ENCODE results near the gene SEMA3C. TPM values are rescaled to one million over a fixed set of nuclear protein-coding genes. Genes with fewer than 3 reads are reported as not detected.

Gene SEMA3C
- total RNA-seq, 2 experiments from 2014 or later = 0.08 TPM

- H3K27ac Mint-ChIP-seq = no peak overlapping the region
- H3K36me3 ChIP-seq (ENCODE audit: insufficient read depth, low read length) = no peaks in the 10 kb centered on the region
- ATAC-seq (ENCODE audit: poor library complexity) (no peak), DNase-seq (no peak)
- H3K36me3 Mint-ChIP-seq (ENCODE audit: low read depth) = no peaks in the 10 kb centered on the region
- H3K27ac ChIP-seq (ENCODE audit: low read depth in 1 of 2, low read length in 2 of 2) = no peak overlapping the region
- H3K27me3 Mint-ChIP-seq = no peaks in the 10 kb centered on the region
- no peaks in the 10 kb centered on the region for H3K9me3 Mint-ChIP-seq
- intact Hi-C loops (cut with DNase I, micrococcal nuclease) = no loop called here
- TF ChIP-seq, protein P1, sequence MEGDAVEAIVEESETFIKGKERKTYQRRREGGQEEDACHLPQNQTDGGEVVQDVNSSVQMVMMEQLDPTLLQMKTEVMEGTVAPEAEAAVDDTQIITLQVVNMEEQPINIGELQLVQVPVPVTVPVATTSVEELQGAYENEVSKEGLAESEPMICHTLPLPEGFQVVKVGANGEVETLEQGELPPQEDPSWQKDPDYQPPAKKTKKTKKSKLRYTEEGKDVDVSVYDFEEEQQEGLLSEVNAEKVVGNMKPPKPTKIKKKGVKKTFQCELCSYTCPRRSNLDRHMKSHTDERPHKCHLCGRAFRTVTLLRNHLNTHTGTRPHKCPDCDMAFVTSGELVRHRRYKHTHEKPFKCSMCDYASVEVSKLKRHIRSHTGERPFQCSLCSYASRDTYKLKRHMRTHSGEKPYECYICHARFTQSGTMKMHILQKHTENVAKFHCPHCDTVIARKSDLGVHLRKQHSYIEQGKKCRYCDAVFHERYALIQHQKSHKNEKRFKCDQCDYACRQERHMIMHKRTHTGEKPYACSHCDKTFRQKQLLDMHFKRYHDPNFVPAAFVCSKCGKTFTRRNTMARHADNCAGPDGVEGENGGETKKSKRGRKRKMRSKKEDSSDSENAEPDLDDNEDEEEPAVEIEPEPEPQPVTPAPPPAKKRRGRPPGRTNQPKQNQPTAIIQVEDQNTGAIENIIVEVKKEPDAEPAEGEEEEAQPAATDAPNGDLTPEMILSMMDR (IDR thresholded peaks at IDR 0.05) = no peak
- ChIA-PET CTCF (no interaction called here), POLR2A (no interaction called here)
- H3K4me3 ChIP-seq (ENCODE audit: low read length) = no peak overlapping the region
- H3K4me3 Mint-ChIP-seq = no peak overlapping the region
- H3K27me3 ChIP-seq (ENCODE audit: control insufficient read depth in 1 of 2, insufficient read depth in 2 of 2, low read length in 2 of 2) = no peaks in the 10 kb centered on the region
- H3K9me3 ChIP-seq (ENCODE audit: control insufficient read depth in 1 of 2, insufficient read depth in 1 of 2, low read length in 2 of 2) = peaks cover 0 to 11% of the 10 kb centered on the region in 2 experiments
- no peaks in the 10 kb centered on the region for H3K4me1 ChIP-seq (ENCODE audit: insufficient read depth, low read length)
- no peaks in the 10 kb centered on the region for H3K4me1 Mint-ChIP-seq (ENCODE audit: low read depth)
Measured at GRCh38 chr7:80766724-80767123, 152.1 kb downstream of the SEMA3C start.

DNA sequence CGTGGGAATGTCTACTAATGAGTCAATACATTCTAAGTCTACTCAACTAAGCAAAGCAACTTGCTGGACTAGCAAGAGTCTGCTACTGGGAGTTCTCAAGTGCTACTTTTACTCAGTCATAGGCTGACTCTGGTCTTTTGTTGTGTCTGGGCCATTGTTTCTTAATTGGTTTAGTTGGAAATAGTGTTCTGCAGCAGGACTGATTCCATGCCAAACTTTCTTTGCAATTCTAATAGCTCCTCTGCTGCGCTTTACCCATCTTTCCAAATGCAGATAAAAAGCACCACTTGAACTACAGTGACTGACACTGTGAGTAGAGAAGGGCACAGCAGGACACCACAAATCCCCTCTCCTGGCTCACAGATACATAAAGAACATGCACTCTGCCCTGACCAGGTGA is 154.7 kb downstream of the SEMA3C start:
- Histone ChIP-seq H3K4me3 (ENCODE audit: low read length) (no peak overlapping the region), H3K27me3 (ENCODE audit: control insufficient read depth in 1 of 2, insufficient read depth in 2 of 2, low read length in 2 of 2) (no peaks in the 10 kb centered on the region), H3K36me3 (ENCODE audit: insufficient read depth, low read length) (no peaks in the 10 kb centered on the region), H3K27ac (ENCODE audit: low read depth in 1 of 2, low read length in 2 of 2) (no peak overlapping the region), H3K9me3 (ENCODE audit: control insufficient read depth in 1 of 2, insufficient read depth in 1 of 2, low read length in 2 of 2) (peaks cover 0 to 8% of the 10 kb centered on the region in 2 experiments), H3K4me1 (ENCODE audit: insufficient read depth, low read length) (no peaks in the 10 kb centered on the region)
- TF ChIP-seq, protein P1 (IDR thresholded peaks at IDR 0.05) = no peak
- no peak overlapping the region for H3K4me3 Mint-ChIP-seq
- POLR2A ChIA-PET = no interaction called here
- no peaks in the 10 kb centered on the region for H3K36me3 Mint-ChIP-seq (ENCODE audit: low read depth)
- no peaks in the 10 kb centered on the region for H3K27me3 Mint-ChIP-seq
- no peaks in the 10 kb centered on the region for H3K4me1 Mint-ChIP-seq (ENCODE audit: low read depth)
- H3K9me3 Mint-ChIP-seq = no peaks in the 10 kb centered on the region
- intact Hi-C loops (cut with DNase I, micrococcal nuclease) = no loop called here
- CTCF ChIA-PET = no interaction called here
- ATAC-seq (ENCODE audit: poor library complexity) (no peak), DNase-seq (no peak)
- no peak overlapping the region for H3K27ac Mint-ChIP-seq

DNA sequence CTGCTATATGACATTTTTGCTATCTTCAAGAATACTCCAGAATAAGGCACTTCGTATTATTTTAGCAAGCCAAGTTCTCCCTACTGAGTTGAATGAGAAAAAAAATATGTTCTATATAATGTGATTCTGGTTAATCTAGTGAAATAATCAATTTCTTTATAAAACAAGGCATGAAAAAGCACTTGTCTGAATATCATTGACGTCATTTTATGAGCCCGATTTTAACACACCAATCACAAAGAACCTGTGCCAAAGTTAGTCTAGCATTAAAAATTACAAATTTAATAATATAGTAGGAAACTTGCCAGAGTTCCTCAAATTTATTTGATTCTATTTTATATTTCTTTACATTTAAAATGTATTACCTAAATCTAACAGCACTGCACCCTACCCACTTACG is 155.1 kb downstream of the SEMA3C start:
- Histone ChIP-seq H3K27ac (ENCODE audit: low read depth in 1 of 2, low read length in 2 of 2) (no peak overlapping the region), H3K9me3 (ENCODE audit: control insufficient read depth in 1 of 2, insufficient read depth in 1 of 2, low read length in 2 of 2) (peaks cover 0 to 8% of the 10 kb centered on the region in 2 experiments), H3K36me3 (ENCODE audit: insufficient read depth, low read length) (no peaks in the 10 kb centered on the region), H3K27me3 (ENCODE audit: control insufficient read depth in 1 of 2, insufficient read depth in 2 of 2, low read length in 2 of 2) (no peaks in the 10 kb centered on the region), H3K4me1 (ENCODE audit: insufficient read depth, low read length) (no peaks in the 10 kb centered on the region), H3K4me3 (ENCODE audit: low read length) (no peak overlapping the region)
- DNase-seq = no peak
- Mint-ChIP-seq H3K4me1 (ENCODE audit: low read depth) (no peaks in the 10 kb centered on the region), H3K4me3 (no peak overlapping the region), H3K27me3 (no peaks in the 10 kb centered on the region), H3K9me3 (no peaks in the 10 kb centered on the region), H3K27ac (no peak overlapping the region), H3K36me3 (ENCODE audit: low read depth) (no peaks in the 10 kb centered on the region)
- POLR2A ChIA-PET = no interaction called here
- CTCF ChIA-PET = no interaction called here
- no peak for ATAC-seq (ENCODE audit: poor library complexity)
- intact Hi-C loops (cut with DNase I, micrococcal nuclease) = no loop called here
- TF ChIP-seq, protein P1 (IDR thresholded peaks at IDR 0.05) = no peak

All from CD4-positive, alpha-beta T cell (primary cell).